HepG2 (cell line): Measurements from ENCODE around the gene TLE1. TPM values are rescaled to one million over a fixed set of nuclear protein-coding genes. Genes with fewer than 3 reads are reported as not detected.

ENCODE experiments used
- FOXA3 ChIP-seq: IDR thresholded peaks from 2 replicates; pipeline ENCODE4 v1.6.1; 2016; ENCODE audit warnings: missing genetic modification reagents, missing compliant biosample characterization
- HMGXB3 ChIP-seq: sonication (generic); formaldehyde crosslinking; IDR thresholded peaks from 2 replicates; pipeline ENCODE4 v1.4.0; 2020; ENCODE audit warnings: missing genetic modification reagents, borderline replicate concordance
- IRF1 ChIP-seq: sonication (generic); formaldehyde crosslinking; IDR thresholded peaks from 2 replicates; pipeline ENCODE4 v1.4.0; 2020; ENCODE audit warnings: low read depth, mild to moderate bottlenecking, missing genetic modification reagents
- MIXL1 ChIP-seq: IDR thresholded peaks from 2 replicates; pipeline ENCODE4 v1.6.1; 2016
- SPEN ChIP-seq: sonication (generic); formaldehyde crosslinking; IDR thresholded peaks from 2 replicates; pipeline ENCODE4 v1.5.1; 2020; ENCODE audit warnings: low read depth, mild to moderate bottlenecking, missing genetic modification reagents
- TP53 ChIP-seq: sonication (generic); formaldehyde crosslinking; conservative IDR thresholded peaks from 2 replicates; pipeline ENCODE4 v1.4.0; 2020; ENCODE audit warnings: missing genetic modification reagents
- YEATS4 ChIP-seq: sonication (generic); formaldehyde crosslinking; IDR thresholded peaks from 2 replicates; pipeline ENCODE4 v1.4.0; 2020; ENCODE audit warnings: missing genetic modification reagents, borderline replicate concordance
- ZBTB4 ChIP-seq: sonication (generic); formaldehyde crosslinking; IDR thresholded peaks from 2 replicates; pipeline ENCODE4 v1.4.0; 2020; ENCODE audit warnings: missing genetic modification reagents, mild to moderate bottlenecking, borderline replicate concordance
- ZNF263 ChIP-seq: sonication (generic); formaldehyde crosslinking; IDR thresholded peaks from 2 replicates; pipeline ENCODE4 v1.4.0; 2020; ENCODE audit warnings: missing genetic modification reagents
- ZNF275 ChIP-seq: sonication (generic); formaldehyde crosslinking; IDR thresholded peaks from 2 replicates; pipeline ENCODE4 v1.8.0; 2022; ENCODE audit warnings: missing genetic modification reagents, mild to moderate bottlenecking, inconsistent platforms, borderline replicate concordance
- ZNF609 ChIP-seq: sonication (generic); formaldehyde crosslinking; IDR thresholded peaks from 2 replicates; pipeline ENCODE4 v1.4.0; 2020; ENCODE audit warnings: mild to moderate bottlenecking, missing genetic modification reagents, borderline replicate concordance
- ZNF724P ChIP-seq: sonication (generic); formaldehyde crosslinking; IDR thresholded peaks from 2 replicates; pipeline ENCODE4 v1.8.0; 2022; ENCODE audit warnings: missing genetic modification reagents, borderline replicate concordance
- ZNF879 ChIP-seq: sonication (generic); formaldehyde crosslinking; IDR thresholded peaks from 2 replicates; pipeline ENCODE4 v1.8.1; 2023; ENCODE audit warnings: missing genetic modification reagents
- polyA plus RNA-seq, 8 experiments: library from polyadenylated mRNA; depleted of rRNA in 3 of 8; stranded (reverse) in 7 of 8; unstranded in 1 of 8; fragments of >200 nt; fragmentation: Illumina TruSeq in 4 of 8; extraction: Trizol in 4 of 8; gene quantifications; 2 replicates each; pipeline versions ENCODE4 v1.2.1 to v1.2.3, GENCODE V29; 2011 to 2016; ENCODE audit warnings: low read depth in 4 of 8, missing spikeins in 1 of 8, mixed read lengths in 1 of 8; ENCODE audit not compliant: insufficient read depth in 1 of 8
- total RNA-seq, 5 experiments: library from RNA; depleted of rRNA; stranded (reverse); fragments of >200 nt; fragmentation: Illumina TruSeq; extraction: Trizol; gene quantifications; 2 replicates each; pipeline ENCODE4 v1.2.3, GENCODE V29; 2016; ENCODE audit warnings: low read depth in 1 of 5

TLE1 gene
- total and polyA plus RNA-seq, 2 of the 13 experiments (the other 11 are each of a cell fraction or from before 2014, with no cell fraction given): 35.9 to 109 TPM

- TF ChIP-seq ZNF275 (no peak), IRF1 (CRISPR knock-in tag) (no peak), FOXA3 (peak; percentile 76), ZNF724P (CRISPR knock-in tag) (no peak), SPEN (CRISPR knock-in tag) (no peak), HMGXB3 (CRISPR knock-in tag) (no peak), ZNF609 (CRISPR knock-in tag) (peak; percentile 53; the same call in 1 of the 2 replicates), ZBTB4 (CRISPR knock-in tag) (no peak), YEATS4 (no peak), ZNF879 (CRISPR knock-in tag) (no peak), TP53 (CRISPR knock-in tag) (no peak), ZNF263 (CRISPR knock-in tag) (no peak), MIXL1 (CRISPR knock-in tag) (no peak)
These were observed 60.5 kb downstream of the TLE1 start (continued) for GRCh38 chr9:81628897-81629296.
